GM21515 (cell line): Measurements from ENCODE around the gene RMRP.

ENCODE experiments used
- ATAC-seq: cut with Tn5 transposase; IDR thresholded peaks from one replicate; pipeline ENCODE4 v1.9.1; 2021; ENCODE audit not compliant: unreplicated experiment

RMRP gene

GRCh38 chr9:35666045-35666444 is 8.2 kb upstream of the RMRP start:
- ATAC-seq: no peak

GRCh38 chr9:35665471-35665818 is 7.6 kb upstream of the RMRP start:
- ATAC-seq: no peak

- ATAC-seq: peak; percentile 61
Measured at GRCh38 chr9:35664531-35665470, 7.0 kb upstream of the RMRP start, which contains the start of gene ARHGEF39. Gene ARHGEF39, minus strand, starts transcription at chr9:35665195. Its CDS starts 26 bp downstream, at chr9:35665169.

GRCh38 chr9:35662437-35662836 is 4.6 kb upstream of the RMRP start:
- no peak for ATAC-seq

GRCh38 chr9:35661756-35662350 is 4.0 kb upstream of the RMRP start:
- ATAC-seq: no peak

GRCh38 chr9:35660966-35661415 is 3.2 kb upstream of the RMRP start:
- ATAC-seq: no peak

GRCh38 chr9:35659340-35659739 is 1.5 kb upstream of the RMRP start:
- no peak for ATAC-seq

GRCh38 chr9:35658968-35659220 is 1.1 kb upstream of the RMRP start:
- ATAC-seq: no peak

- peak; percentile 57 for ATAC-seq
Measured at GRCh38 chr9:35658137-35658967, 533 bp upstream of the RMRP start, which contains the start of gene CCDC107. Gene CCDC107, plus strand, starts transcription at chr9:35658292. Its CDS starts 88 bp downstream, at chr9:35658380.

GRCh38 chr9:35656831-35657545 is 831 bp downstream of the RMRP start:
- ATAC-seq: no peak

GRCh38 chr9:35656348-35656747 is 1.5 kb downstream of the RMRP start:
- no peak for ATAC-seq

GRCh38 chr9:35653611-35654010 is 4.2 kb downstream of the RMRP start:
- no peak for ATAC-seq

GRCh38 chr9:35652829-35653209 is 5.0 kb downstream of the RMRP start:
- no peak for ATAC-seq

- ATAC-seq: no peak
Measured at GRCh38 chr9:35651956-35652828, 5.6 kb downstream of the RMRP start.

GRCh38 chr9:35650341-35651158 is 7.3 kb downstream of the RMRP start, which contains the start of gene SIT1:
Gene SIT1, minus strand, starts transcription at chr9:35650931. Its CDS starts 78 bp downstream, at chr9:35650853.
- no peak for ATAC-seq

GRCh38 chr9:35649431-35650340 is 8.1 kb downstream of the RMRP start:
- ATAC-seq: no peak

GRCh38 chr9:35646533-35647265 is 11.1 kb downstream of the RMRP start:
- peak; percentile 81 for ATAC-seq
